Dermis blood vessel endothelial cell (primary cell): ENCODE results near the gene PLCL1. TPM values are rescaled to one million over a fixed set of nuclear protein-coding genes. Genes with fewer than 3 reads are reported as not detected.

Experiments used
- DNase-seq: peaks from one replicate; pipeline ENCODE4 v3.0.0; 2010
- total RNA-seq: library from RNA; depleted of rRNA; stranded (reverse); fragments of >200 nt; gene quantifications from 2 replicates; pipeline ENCODE4 v1.2.3, GENCODE V29; 2014

Gene PLCL1
- total RNA-seq, 1 donor from 2014 or later = 0.68 TPM

GRCh38 chr2:197929886-197930227 is 125.5 kb downstream of the PLCL1 start:
- no peak for DNase-seq

GRCh38 chr2:197930570-197931278 is 126.3 kb downstream of the PLCL1 start:
- no peak for DNase-seq

GRCh38 chr2:197931661-197932312 is 127.4 kb downstream of the PLCL1 start:
- DNase-seq = no peak

DNA sequence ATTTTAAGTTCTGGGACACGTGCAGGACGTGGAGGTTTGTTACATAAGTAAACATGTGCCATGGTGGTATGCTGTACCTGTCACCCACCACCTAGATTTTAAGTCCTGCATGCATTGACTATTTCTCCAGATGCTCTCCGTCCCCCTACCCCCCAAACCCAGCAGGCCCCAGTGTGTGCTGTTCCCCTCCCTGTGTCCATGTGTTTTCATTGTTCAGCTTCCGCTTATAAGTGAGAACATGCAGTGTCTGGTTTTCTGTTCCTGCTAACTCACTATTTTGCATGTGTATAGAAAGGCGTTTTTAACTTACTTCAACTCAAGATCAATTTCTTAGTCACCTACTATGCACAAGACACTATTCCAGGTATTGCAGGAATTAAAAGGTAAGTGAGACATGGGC is 128.0 kb downstream of the PLCL1 start:
- DNase-seq = no peak

GRCh38 chr2:197934261-197934933 is 130.0 kb downstream of the PLCL1 start:
- no peak for DNase-seq

DNA sequence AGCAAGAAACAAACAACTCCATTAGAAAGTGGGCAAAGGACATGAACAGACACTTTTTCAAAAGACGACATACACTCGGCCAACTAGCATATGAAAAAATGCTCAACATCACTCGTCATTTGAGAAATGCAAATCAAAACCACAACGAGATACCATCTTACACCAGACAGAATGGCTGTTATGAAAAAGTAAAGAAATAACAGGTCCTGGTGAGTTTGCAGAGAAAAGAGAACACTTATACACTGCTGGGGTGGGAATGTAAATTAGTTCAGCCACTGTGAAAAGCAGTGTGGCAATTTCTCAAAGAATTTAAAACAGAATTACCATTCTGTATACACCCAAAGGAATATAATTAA is 130.5 kb downstream of the PLCL1 start:
- no peak for DNase-seq

DNA sequence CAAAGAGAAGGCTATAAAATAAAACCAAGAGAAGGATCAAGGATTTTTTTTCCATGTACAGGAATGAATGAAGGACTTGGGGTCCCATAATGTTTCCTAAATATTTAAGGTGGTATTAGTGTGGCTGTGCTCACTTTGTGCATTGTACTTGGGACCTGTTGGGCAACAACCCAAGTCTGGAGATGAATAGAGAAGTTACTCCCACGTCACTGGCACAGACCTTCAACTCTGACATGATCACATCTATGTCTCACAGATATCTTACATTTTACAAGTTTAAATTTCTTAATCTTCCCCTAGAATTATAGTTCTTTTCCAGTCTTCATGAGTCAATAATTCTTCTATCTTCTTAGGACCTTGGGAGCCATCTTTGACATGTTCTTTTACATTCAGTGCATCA is 133.4 kb downstream of the PLCL1 start:
- no peak for DNase-seq

- no peak for DNase-seq
Measured at GRCh38 chr2:197938555-197938954, 134.2 kb downstream of the PLCL1 start.

GRCh38 chr2:197939787-197940186 is 135.4 kb downstream of the PLCL1 start:
- no peak for DNase-seq

- no peak for DNase-seq
Measured at GRCh38 chr2:197940382-197940781, 136.0 kb downstream of the PLCL1 start.

DNA sequence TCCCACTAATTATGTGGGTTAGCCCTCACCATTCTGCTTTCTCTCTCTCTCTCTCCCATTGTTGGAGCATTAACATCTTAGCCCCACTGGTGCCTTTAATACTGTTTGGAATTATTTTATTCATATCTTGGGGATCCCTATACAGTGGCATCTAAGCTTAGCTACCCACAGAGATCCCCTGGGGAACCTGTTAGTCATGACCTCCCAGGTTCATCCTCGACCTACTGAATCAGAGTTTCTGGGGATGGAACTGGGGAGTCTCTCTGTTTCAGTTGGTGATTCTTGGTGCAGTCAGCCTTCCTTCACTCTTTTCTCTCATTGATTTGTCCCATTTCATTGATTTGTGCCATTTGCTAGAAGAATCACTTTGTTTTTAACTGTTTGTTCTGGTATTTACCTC is 137.3 kb downstream of the PLCL1 start:
- no peak for DNase-seq

GRCh38 chr2:197943731-197944130 is 139.3 kb downstream of the PLCL1 start:
- no peak for DNase-seq

- no peak for DNase-seq
Measured at GRCh38 chr2:197944416-197945096, 140.2 kb downstream of the PLCL1 start.

DNA sequence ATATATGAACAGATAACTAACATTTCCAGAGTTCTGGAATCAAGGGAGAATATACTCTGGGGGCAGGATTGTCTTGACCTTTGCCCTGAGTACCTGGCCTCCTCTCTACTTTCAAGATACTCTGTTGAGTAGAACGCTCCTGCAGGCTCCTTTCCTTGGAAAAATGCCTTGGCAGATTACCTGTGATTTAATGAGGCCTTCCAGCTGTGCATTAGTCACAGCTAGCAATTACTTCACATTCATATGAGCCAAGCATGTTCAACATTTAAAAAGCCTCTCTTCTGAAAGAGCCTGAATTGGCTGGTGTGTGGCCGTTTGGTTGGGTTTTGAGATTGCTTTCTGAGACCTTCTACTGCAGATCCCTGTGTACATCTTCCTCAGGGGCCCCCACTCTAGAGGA is 142.2 kb downstream of the PLCL1 start:
- DNase-seq = no peak

DNA sequence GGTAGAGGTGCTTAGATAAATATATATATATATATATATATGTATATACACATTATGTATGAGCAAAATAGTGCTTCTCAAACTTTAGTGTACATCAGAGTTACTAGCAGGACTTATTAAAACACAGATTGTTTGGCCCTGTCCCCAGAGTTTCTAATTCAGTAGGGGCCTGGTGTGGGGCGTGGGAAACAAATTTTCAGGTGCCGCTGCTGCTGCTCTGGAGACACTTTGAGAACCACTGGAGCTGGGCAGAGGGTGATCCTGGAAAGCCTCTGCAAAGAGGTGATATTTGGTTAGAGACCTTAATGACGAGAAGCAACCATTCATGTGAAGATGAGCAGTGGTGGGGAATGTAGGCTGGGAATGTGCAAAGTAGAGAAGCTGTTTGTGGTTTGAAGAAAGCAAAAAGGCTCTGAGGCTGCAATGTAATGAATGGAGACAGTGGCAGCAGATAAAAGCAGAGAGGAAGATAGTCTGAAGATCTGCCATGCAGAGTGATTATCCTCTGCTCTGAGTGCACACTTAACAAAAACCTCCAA is 142.9 kb downstream of the PLCL1 start:
- DNase-seq = no peak

DNA sequence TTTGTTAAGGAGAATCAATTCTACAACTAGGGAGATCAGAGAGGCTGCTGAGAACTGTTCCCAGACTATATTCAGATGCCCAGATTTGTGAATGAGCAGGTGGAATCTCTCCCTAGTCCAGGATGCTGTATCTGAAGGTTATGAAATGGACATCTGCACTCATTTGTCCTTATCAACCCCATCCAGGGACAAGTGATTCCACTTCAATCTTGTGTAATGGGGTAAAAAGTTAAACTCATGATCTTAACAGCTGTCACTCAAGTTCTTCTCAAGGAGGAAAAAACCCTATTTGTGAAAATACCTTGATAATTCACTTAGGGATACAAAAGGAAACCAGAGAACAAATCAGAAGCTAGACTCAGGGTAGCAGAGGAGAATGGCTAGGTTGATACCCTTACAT is 144.8 kb downstream of the PLCL1 start:
- no peak for DNase-seq

DNA sequence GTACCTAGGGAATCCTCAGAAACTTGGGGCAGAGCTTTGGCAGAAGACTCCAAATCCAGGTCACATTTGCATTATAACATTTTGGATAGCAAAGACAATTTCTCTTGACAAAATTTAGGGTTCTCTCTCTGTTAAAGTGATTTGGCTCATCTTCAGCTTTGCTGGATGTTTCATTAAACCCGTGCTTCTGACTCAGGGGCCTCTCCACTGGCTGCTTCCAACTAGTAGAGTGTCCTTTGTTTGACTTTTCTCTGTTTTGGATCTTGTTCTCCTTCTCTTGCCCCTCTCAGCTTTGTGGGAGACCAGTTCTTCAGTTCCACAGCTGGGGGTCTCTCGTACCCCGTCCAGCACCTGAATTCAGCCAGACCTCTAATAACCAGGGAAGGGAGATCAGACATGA is 145.6 kb downstream of the PLCL1 start:
- no peak for DNase-seq

- no peak for DNase-seq
Measured at GRCh38 chr2:197950724-197951123, 146.3 kb downstream of the PLCL1 start.

GRCh38 chr2:197952540-197953202 is 148.3 kb downstream of the PLCL1 start:
- no peak for DNase-seq

- DNase-seq = no peak
Measured at GRCh38 chr2:197954328-197954727, 149.9 kb downstream of the PLCL1 start.

- no peak for DNase-seq
Measured at GRCh38 chr2:197958592-197959150, 154.3 kb downstream of the PLCL1 start.

DNA sequence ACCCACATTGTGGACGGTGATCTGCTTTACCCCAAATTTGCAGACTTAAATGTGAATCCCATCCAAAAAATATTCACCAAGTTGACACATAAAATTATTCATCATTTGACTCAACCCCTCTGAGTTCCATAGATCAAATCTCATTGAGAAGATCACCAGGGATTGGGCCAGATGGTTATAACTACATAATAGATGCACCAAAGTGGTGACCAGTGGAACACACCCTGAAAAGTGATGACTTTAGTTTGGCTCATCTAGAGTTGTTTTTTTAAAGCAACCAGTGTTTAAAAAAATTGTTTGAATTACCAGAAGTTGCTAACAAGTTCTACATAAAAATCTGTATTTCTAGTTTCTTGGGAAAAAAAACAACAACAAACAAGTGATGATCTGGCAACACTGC is 155.0 kb downstream of the PLCL1 start:
- DNase-seq = no peak
